Thyroid gland (tissue), 4 donors: ENCODE data around the gene ST7.

ENCODE experiments used
- CTCF ChIP-seq, 6 experiments: fragments of 200-600 bp in 3 of 6; fragments of 450-650 bp in 3 of 6; sonication (generic) in 3 of 6; IDR thresholded peaks; one replicate each; pipeline ENCODE4 v1.5.1; 2016 to 2019; ENCODE audit warnings: antibody characterized with exemption in 6 of 6, mild to moderate bottlenecking in 2 of 6, inconsistent platforms in 1 of 6, moderate library complexity in 1 of 6
- POLR2A ChIP-seq, 2 donors: fragments of 450-650 bp; IDR thresholded peaks; one replicate each; pipeline ENCODE4 v1.6.1; 2017; ENCODE audit warnings: antibody characterized with exemption in 2 of 2, mild to moderate bottlenecking in 2 of 2, moderate library complexity in 1 of 2

DNA sequence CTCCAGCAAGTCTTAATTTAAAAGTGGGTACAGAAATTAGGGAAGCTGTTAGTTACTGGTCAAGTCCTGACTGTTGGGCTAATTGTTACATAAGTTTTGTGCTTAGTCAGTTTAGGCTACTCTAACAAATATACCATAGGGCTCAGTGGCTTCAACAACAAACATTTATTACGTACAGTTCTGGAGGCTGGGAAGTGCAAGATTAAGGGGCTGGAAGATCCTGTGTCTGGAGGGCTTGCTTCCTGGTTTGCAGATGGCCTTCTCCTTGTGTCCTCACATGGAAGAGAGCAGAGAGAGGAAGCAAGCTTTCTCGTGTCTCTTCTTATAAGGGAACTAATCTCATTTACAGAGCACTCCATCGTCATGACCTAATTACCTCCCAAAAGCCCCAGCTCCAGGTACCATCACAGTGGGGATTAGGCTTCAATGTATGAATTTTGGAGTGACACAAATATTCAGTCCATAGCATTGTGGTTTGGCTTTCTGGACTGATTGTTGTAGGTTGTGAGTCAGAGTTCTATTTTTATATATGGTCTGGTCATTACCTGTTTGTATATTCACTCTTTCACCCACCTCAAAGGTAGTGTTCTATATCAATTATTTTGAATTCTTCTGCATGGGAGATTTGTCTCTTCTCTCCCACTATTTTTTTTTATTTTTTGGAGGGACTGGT lies 17.1 kb downstream of the ST7 start:
- TF ChIP-seq POLR2A (IDR thresholded peaks at IDR 0.05) (no peak), CTCF (IDR thresholded peaks at IDR 0.05) (no peak)
